Mononuclear cell (primary cell): ENCODE measurements around the gene INF2. TPM values are rescaled to one million over a fixed set of nuclear protein-coding genes. Genes with fewer than 3 reads are reported as not detected.

Experiments
- total RNA-seq: library from RNA; depleted of rRNA; stranded (reverse); fragments of >200 nt; gene quantifications from one replicate; pipeline ENCODE4 v1.2.3, GENCODE V29; 2012

INF2 gene
- total RNA-seq, 1 donor, result 21.6 TPM

Other genes with a start within 250 kb of the INF2 start
- gene C14orf180, start 109.9 kb upstream of the INF2 start, total RNA-seq, result not detected
- gene TMEM179, start 84.8 kb upstream of the INF2 start, total RNA-seq, result not detected
- 1.9 TPM for gene ADSS1, start 34.6 kb downstream of the INF2 start, total RNA-seq
- 66.9 TPM for gene SIVA1, start 63.5 kb downstream of the INF2 start, total RNA-seq
- 86.8 TPM for gene AKT1, start 106.1 kb downstream of the INF2 start, total RNA-seq
- gene ZBTB42, start 111.5 kb downstream of the INF2 start, total RNA-seq, result 2.9 TPM
- 1.0 TPM for gene CEP170B, start 175.7 kb downstream of the INF2 start, total RNA-seq
- 15.3 TPM for gene PLD4, start 235.3 kb downstream of the INF2 start, total RNA-seq